ENCODE data around the gene VSTM2L. TPM values are rescaled to one million over a fixed set of nuclear protein-coding genes. Genes with fewer than 3 reads are reported as not detected.

Gene VSTM2L
- total and polyA plus RNA-seq, 2 donors (not counting 3 experiments of a cell fraction or from before 2014, with no cell fraction given), result 0.18 TPM; not detected in 1

DNA sequence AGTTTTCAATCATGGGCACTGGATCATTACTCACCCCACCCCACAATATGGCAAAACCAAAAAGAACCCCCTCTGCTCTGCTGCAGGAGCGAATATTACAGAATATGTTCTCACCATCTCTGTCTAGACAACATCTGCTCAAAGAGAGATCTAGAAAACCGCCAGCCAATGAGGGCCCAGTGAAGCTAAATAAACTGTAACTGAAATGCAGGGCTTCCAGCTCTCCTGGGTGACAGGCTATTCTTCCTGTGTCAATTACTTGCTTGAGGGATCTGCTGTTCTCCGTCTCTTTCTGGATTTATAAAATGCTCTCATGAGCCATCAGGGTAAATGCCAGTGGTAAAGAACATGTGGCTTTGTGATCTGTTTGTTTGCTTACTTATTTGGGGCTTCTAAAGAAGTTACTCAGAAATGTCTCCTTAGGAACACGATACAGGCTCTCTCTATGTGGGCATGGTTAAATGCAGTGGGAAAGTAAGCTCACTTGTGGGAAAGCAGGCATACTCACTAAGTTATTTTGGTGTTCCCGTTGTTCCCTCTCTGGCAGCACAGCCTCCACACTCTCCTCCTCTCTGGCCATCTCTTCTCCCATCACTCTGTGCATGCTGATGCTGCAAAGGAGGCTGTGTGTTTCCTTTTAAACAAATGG lies 85.5 kb downstream of the VSTM2L start:
- no peak overlapping the region for H3K9ac ChIP-seq (replicated peaks; ENCODE audit: extremely low read depth, insufficient read depth, low read length)
- H3K79me2 ChIP-seq (ENCODE audit: control insufficient read depth, insufficient read depth, low read length), result no peaks in the 10 kb centered on the region
- H3K9me1 ChIP-seq (replicated peaks; ENCODE audit: control insufficient read depth, extremely low read depth, insufficient read depth, low read length), result no peaks in the 10 kb centered on the region
- no peak overlapping the region for H3K4me2 ChIP-seq (ENCODE audit: insufficient read depth, low read length)
- ChIA-PET POLR2A (no interaction called here), CTCF (interaction anchor here (0.9 kb wide), 1 partner anchor 8 kb away, joined by 3 read pairs; no protein-coding TSS in a partner anchor)
- no peak overlapping the region for H2AFZ ChIP-seq (ENCODE audit: low read depth, low read length)
- no peaks in the 10 kb centered on the region for H4K20me1 ChIP-seq (replicated peaks; ENCODE audit: control insufficient read depth, extremely low read depth, insufficient read depth, low read length)
- peaks cover 0 to 2% of the 10 kb centered on the region in 2 experiments for H3K36me3 ChIP-seq (ENCODE audit: control insufficient read depth in 2 of 2, extremely low read depth in 1 of 2, insufficient read depth in 2 of 2, low read length in 2 of 2)
- FAIRE-seq (no peak), DNase-seq (ENCODE audit: low read depth, low spot score) (no peak)
- no peak overlapping the region for H3K4me3 ChIP-seq (replicated peaks in 1 of 3; ENCODE audit: insufficient read depth in 1 of 3, low read depth in 1 of 3, low read length in 3 of 3)
- dilution Hi-C loops (cut with MboI; ENCODE audit: extremely low pct_ligation_motif_present, low sequenced_read_pairs), result no loop called here
- H3K27me3 ChIP-seq (ENCODE audit: control insufficient read depth in 2 of 2, insufficient read depth in 2 of 2, low read length in 2 of 2), result no peaks in the 10 kb centered on the region
- no peak overlapping the region for H3K27ac ChIP-seq (ENCODE audit: insufficient read depth, low read depth, low read length)
- BruUV-seq (replicated peaks), result no TSS peak
- no peaks in the 10 kb centered on the region for H3K9me3 ChIP-seq (replicated peaks; ENCODE audit: control insufficient read depth, insufficient read depth, low read length)
- peaks cover 24% of the 10 kb centered on the region for H3K4me1 ChIP-seq (ENCODE audit: control insufficient read depth, extremely low read depth, insufficient read depth, low read length)
- intact Hi-C loops (cut with micrococcal nuclease), result no loop called here
- TF ChIP-seq, protein P1, sequence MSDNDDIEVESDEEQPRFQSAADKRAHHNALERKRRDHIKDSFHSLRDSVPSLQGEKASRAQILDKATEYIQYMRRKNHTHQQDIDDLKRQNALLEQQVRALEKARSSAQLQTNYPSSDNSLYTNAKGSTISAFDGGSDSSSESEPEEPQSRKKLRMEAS (IDR thresholded peaks at IDR 0.05; ENCODE audit: insufficient read depth, insufficient read length), result no peak
- TF ChIP-seq POLR2A (IDR thresholded peaks at IDR 0.05; ENCODE audit: low read depth, low read length), result no peak
- TF ChIP-seq EZH2 (IDR thresholded peaks at IDR 0.05; ENCODE audit: borderline replicate concordance, low read depth, low read length, severe bottlenecking), result no peak
- TF ChIP-seq GATA2 (IDR thresholded peaks at IDR 0.05; ENCODE audit: insufficient read depth, insufficient read length, low read depth, low read length), result no peak
- TF ChIP-seq FOS (IDR thresholded peaks at IDR 0.05; ENCODE audit: borderline replicate concordance, insufficient read depth, low read length), result no peak
- no peak for TF ChIP-seq POLR2AphosphoS5 (IDR thresholded peaks at IDR 0.05; ENCODE audit: insufficient read depth, low read depth, low read length)
- no peak for TF ChIP-seq MYC (IDR thresholded peaks at IDR 0.05; ENCODE audit: low read depth, low read length)
- no peak for TF ChIP-seq JUN (IDR thresholded peaks at IDR 0.05; ENCODE audit: borderline replicate concordance, insufficient read depth, insufficient read length, low read depth)
- TF ChIP-seq, protein P2, sequence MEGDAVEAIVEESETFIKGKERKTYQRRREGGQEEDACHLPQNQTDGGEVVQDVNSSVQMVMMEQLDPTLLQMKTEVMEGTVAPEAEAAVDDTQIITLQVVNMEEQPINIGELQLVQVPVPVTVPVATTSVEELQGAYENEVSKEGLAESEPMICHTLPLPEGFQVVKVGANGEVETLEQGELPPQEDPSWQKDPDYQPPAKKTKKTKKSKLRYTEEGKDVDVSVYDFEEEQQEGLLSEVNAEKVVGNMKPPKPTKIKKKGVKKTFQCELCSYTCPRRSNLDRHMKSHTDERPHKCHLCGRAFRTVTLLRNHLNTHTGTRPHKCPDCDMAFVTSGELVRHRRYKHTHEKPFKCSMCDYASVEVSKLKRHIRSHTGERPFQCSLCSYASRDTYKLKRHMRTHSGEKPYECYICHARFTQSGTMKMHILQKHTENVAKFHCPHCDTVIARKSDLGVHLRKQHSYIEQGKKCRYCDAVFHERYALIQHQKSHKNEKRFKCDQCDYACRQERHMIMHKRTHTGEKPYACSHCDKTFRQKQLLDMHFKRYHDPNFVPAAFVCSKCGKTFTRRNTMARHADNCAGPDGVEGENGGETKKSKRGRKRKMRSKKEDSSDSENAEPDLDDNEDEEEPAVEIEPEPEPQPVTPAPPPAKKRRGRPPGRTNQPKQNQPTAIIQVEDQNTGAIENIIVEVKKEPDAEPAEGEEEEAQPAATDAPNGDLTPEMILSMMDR (IDR thresholded peaks at IDR 0.05; ENCODE audit: extremely low read depth in 1 of 2, insufficient read depth in 1 of 2, low read depth in 1 of 2, low read length in 2 of 2), result no peak
